NOMO-1 treated with dmso at 0.1 percent for 144 hours (cell line): Measurements from ENCODE around the gene DLGAP1.
A peak's percentile ranks its signal among the peaks of the same experiment; 100 is the strongest.

Source experiments
- DNase-seq: peaks from one replicate; lab custom pipeline; 2025; ENCODE audit not compliant: unreplicated experiment; lab: John Stamatoyannopoulos, UW

DLGAP1 gene

DNA sequence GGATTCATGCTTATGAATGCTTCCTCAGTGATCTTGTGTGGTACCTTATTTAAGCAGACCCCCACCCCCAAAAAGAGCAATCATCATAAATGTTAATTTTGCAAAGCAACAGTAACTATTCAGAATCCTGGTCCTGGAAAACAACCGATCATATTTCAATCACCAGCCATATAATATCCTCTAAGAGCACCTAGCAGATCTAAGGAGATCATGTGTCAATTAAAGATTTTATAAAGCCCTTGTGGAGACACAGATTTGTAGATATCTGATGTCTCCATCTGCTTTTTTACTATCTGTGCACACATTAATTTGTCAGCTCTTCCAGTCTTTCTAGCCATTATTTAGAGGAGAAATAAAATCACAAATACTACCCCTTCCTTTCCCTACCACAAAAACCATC is 581.4 kb downstream of the DLGAP1 start:
- no peak for DNase-seq

DNA sequence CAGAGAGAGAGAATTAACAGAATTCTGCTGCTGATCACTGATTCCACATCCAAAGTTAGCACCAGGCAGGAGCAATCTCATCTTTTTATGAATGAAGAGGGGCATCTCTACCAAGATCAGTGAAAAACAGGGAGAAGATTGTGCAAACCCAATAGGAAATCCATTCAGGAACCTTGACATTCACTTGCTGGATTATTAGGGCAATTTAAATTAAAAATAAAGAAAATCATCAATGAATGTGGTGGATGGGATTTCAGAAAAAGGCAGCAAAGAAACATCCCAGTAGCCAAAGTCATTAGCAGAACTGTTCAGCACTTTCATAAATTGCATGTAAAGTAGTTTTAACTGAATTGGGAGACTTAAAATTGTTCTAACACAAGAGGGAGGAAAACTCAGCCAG is 581.9 kb downstream of the DLGAP1 start:
- DNase-seq, result no peak

DNA sequence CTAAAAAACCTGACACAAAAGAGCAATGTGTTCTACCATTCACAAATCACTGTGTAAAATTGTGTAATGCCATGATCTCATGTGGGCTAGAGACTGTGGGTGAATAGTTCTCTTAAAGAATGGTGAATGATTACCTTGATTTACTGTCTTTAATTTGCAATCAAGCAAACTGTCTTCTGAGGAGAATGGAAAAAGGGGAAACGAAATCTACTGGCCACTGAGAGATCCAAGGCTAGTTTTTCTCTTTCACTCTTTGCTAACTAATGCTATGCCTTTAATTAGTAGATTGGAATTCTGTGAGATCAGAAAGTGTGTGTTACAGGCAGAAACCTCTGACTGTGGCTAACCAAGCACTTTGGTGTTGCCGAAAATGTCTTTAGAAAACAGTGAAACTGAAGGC is 582.5 kb downstream of the DLGAP1 start:
- peak; percentile 72 for DNase-seq

DNA sequence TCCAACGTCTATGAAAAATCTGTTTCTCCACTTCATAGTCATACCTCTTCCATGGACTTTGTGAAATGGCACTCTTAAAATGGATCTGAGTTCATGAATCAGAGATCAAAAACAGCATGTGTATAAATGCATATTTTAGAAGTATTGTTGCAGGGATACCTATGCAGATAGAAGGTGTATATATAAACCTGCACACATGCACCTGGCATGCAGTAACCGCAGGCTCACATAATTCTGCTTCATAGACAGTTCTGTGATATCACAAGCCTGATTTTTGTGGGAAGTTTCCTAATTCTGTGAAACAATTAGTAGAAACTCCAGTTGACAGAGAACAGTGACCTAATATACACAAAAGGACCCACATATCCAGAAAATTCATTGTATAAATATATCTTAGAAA is 583.4 kb downstream of the DLGAP1 start:
- DNase-seq, result no peak

DNA sequence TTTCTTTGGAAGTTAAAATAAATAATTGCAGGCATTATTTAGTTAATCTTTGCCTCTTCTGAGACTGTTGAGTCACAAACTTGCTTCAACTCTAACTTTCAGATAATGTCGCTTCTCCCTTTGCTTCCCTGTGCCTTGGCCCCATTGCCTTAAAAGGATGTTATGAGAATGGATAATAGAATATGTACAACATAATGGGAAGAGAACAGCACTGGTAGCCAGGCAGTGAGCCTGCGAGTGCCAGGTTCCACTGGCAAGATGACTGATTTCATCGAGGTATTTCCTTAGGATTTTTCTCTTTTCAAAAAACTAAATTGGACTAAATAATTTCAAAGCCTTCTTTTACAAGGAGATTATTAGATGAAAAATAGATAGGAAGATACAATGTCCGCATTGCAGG is 584.2 kb downstream of the DLGAP1 start:
- no peak for DNase-seq

DNA sequence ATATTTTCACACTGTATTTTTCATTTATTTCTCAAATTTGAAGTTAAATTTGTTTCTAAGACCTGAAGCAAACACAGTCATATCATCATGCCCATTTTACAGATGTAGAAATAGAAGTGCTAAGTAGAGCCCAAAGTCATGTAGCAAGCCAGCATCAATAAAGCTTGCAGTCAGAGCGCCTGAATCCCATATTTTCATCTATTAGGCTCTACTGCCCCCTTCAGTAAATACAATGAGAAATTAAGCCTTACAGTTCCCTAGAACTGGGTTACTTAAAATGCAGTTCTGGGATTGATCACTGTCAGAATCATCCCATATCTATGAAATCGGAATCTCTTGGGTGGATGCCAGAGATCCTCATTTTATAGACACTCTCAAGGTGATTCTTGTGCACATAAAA is 585.3 kb downstream of the DLGAP1 start:
- DNase-seq, result peak; percentile 30

DNA sequence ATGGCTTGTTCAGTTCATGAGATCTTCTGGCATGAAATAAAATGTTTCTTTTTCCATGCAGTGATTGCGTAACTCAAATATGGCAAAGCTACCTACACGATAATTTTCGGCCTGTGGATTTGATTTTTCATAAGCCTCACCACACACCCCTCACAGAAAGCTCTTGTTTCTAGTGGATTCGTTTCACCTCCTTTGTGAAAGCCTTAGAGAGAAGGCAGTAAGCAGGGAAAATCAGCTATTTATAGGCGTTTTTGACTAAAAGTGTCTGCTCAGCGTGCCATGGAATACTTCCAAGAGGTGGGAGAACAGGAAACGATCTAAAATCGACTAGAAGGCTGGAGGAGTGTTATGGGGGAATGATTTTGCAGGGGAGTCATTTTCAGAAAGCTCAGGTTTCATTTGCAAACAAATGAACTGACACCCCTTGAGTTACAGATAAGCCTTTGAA is 587.2 kb downstream of the DLGAP1 start:
- no peak for DNase-seq

DNA sequence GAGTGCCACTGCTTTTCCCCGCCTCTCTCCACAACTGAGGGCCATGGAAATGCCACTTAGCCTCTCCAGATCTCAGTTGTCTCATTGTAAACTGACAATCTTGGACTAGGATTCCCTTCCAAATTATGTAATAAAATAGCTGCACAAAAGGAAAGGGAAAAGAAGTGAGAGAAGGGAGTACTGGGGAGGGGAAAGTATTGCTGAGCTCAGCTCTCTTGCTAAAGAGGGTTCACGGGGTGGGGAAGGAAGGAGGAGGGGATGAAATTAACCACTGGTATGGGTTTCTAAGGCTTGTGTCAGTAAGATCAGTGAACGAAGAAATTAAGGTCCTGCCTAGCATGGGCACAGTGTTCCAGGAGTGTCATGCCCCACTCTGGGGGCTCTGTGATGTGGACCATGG is 587.9 kb downstream of the DLGAP1 start:
- DNase-seq, result no peak

DNA sequence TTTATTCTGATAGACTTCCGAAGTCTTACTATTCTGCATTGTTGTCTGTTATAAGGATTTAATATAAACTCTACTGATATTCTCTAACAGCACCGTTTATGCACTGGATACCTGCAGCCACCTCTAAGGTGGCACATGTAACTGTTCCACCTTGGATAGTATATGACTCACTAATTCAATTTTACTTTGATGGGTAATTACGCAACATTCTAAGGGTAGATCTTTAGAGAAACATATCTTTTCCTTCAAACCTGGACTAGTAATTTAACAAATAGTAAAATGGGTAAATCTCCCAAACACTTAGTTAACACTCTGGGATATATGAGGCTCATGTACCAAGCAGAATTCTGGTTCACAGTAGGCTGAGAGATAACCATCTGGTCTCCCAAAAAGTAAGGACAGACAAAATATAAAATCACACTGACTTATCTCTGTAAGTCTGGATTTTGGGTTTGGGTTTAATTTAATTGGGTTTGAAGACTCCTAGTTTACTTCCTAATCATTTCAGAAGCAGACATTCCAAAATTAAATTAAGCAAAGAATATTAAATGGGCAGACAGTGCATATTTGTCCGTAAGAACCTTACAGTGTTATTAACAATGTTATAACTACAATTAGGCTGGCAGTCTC is 590.3 kb downstream of the DLGAP1 start:
- no peak for DNase-seq

DNA sequence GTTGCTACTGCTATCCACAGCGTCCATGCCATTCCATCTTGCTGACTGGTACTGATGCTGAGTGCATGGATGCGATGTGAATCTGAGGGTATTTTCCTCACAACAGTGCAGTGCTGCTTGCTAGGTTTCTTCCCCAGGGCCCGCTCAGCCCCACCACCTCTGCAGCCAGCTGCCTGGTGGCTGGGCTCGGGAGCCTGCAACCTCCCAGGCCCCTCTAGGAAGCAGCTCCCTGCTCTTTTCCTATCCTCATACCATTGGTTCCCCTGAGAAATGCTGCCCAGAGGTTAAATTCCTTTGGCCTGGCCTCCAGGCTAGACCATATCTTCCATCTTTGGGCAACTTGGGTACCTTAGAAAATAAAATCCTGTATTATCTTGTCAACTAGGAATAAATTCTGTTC is 591.5 kb downstream of the DLGAP1 start:
- no peak for DNase-seq

DNA sequence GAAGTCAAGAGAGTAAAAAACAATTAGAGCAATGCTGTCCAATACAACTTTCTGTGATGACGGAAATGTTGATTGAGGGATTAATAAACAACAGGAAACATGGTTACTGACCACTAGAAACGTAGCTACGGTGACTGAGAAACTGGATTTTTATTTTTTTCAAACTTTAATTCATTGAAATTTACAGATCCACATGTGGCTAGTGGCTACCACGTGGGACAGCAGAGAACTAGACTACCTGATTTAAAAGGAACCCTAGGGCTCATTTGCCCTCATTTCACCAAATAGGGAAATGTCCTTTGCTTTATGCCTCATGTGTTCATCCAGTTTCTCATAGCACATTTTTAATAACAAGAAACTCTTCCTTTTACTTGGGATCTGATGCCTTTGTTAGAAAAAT is 592.1 kb downstream of the DLGAP1 start:
- no peak for DNase-seq

DNA sequence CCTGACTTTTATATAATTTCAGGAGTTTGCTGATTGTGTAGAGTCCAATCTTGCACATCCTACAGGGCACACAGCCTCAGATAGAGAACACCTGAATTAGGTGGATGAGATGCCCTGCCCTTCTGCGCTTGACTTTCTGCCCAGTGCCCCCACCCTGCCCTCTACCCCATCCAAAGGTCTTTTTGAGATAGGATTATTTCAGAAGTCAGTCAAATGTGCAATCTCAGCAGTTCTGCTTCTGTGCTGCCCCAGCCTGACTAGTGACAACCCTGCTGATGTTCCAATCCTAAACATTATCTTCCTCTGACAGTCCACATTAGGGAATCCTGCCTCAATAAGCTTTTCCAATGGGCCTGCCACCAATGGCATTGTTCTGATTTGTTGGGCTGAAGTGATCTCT is 593.6 kb downstream of the DLGAP1 start:
- no peak for DNase-seq

DNA sequence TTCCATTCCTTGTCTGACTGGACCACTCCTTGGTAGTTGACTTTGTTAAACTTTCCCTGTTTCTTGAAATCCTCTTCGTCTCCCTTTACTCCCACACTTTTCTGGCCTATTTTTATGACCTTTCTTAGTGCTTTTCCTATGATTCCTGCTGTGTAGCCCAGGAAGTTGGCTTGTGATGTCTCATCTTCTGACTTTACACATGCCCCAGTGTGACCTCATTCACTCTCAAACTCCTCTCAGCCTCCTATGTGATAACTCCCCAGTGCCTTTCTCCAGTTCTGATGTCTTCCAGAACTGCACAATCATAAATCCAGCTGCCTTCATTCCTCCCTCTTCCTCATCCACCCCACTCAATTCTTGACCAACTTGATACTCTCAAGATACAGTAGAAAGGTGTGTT is 597.6 kb downstream of the DLGAP1 start:
- DNase-seq, result no peak

DNA sequence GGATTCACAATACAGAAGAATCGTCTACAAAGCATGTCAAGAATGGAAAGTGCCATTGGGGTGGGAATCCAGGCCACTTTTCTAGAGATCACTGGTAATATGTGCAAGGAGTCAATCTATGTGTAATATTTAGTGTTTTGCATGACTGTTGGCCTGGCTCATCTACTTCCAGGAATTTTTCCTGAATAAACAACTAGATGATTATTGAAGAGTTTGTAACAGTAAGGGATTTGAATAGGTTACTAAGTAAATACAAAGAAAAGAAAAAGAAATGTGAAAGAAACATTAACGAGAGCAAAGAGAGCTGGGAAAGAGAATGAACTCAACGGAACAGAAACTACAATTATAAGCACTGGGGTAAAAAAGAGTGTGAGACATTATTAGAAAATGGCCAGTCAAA is 599.1 kb downstream of the DLGAP1 start:
- no peak for DNase-seq

DNA sequence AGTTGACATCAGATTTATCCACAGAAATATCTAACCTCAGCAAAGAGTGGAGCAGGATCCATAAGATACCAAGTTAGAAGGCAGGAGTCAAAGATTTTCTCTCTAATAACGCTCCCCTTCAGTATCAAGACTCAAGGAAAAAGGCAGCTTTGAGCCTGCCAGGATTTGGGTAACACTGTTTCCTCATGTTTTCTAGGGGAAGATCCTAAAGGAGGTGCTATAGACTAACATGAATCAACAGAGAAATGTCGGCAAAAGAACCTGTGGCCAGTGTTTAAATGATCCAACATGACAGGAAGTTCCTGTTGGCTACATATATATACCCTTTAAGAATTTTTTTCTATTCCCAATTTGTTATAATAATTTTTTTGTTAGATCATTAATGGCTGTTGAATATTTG is 602.8 kb downstream of the DLGAP1 start:
- DNase-seq, result no peak

DNA sequence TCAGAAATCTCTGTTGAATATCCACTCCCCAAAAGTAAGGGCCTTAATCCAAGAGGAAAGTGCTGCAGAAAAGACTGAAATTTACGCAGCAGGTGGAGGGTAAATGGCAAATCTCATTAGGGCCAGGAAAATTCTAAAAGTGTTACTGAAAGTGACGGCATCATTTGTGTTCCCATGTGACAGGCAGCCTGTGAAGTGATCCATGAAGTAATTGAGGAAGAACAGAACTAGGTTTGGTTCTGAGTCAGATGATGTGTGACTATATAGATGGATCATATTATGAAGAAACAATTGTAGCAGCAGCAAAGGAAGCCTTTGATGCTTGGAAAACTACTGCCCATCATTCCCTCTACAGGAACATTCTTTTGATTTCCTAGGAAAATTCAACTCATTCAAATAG is 603.9 kb downstream of the DLGAP1 start:
- DNase-seq, result no peak

DNA sequence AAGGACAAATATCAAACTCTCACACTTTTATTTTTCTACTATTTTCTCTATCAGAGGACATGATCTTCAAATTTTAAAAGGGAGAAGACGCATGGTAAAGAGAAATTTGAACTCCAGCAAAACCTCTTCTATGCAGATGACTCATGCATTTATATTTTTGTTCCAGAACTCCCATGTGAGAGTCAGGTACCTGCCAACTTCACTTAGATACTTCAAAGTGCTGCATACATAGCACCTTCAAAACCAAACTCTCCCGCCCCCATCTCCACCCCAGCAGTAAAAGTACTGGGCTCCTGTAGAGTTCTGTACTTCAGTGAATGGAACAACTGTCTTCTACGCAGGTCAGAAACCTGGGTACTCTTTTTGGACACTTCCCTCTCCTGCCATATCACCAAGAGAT is 606.8 kb downstream of the DLGAP1 start:
- no peak for DNase-seq

DNA sequence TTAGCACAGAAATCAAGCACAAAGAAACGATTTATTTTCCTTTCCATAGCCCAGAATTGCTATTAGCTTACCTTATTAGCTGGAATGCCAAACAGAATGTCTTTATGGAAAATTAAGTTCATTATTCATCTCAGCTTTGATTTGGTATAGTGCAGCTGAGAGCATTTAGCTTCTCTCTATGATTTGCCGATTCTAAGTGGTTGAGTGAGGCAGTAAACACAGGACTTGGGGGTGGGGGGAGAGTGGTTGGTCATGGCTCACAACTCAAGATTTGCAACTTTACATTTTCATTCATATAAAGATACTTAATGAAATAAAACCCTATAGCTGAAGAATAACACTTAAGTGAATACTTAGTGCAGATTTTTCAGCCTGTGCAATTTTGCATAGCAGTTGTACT is 609.9 kb downstream of the DLGAP1 start:
- DNase-seq, result no peak

DNA sequence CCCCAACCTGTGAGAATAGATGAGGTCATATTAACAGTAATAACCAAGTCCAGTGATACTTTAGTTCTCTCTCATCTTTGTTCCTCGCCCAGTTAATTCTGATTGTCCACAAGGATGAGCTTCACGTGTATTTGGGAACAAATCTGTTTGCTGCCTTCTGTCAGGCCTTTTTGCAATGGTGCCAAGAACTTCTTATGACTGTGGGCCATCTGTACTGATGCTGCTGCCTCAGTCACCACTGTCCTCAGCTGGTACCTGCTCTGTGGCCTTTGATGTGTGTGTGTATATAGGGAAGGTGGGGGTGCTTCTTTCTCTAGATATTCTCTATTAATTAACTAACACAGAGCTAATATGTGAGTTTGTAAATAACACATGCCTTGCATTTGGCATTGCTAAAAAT is 612.3 kb downstream of the DLGAP1 start:
- no peak for DNase-seq

DNA sequence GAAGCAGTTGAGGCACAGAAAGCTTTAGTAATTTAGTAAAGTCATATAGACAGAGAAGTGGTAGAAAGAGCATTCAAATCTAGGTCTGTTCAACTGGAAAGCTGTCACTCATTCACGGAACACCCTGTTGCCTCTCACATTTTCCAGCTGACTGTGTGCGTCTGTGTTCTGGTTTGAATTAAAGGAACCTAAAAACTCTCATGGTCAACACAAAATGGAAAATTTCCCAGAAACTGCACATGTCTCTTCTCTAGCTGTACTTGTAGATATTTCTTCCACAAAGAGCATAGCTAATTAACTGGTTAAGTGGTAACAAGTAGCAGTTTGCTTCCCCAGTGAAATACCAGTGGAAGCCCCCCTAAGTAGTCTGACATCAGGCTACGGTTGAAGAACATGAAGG is 614.3 kb downstream of the DLGAP1 start:
- no peak for DNase-seq

DNA sequence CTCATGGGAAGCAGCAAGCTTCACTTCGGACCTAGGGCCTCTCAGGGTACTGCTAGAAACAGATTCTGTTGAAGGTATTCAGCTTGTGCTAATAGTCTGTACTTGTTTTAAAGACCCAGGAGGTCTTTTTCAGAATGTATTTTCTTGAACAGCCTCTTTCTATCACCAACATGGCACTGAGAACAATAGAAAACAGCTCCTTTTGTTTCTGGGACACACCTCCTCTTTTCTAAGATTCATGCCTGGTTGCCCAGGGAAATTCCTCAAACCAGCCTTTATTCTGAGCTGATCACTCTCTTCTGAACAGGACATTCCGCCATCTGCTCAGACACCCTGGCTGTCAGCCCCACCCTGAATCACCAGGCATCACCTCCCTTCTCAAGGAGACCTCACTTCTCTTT is 615.5 kb downstream of the DLGAP1 start:
- DNase-seq, result no peak

DNA sequence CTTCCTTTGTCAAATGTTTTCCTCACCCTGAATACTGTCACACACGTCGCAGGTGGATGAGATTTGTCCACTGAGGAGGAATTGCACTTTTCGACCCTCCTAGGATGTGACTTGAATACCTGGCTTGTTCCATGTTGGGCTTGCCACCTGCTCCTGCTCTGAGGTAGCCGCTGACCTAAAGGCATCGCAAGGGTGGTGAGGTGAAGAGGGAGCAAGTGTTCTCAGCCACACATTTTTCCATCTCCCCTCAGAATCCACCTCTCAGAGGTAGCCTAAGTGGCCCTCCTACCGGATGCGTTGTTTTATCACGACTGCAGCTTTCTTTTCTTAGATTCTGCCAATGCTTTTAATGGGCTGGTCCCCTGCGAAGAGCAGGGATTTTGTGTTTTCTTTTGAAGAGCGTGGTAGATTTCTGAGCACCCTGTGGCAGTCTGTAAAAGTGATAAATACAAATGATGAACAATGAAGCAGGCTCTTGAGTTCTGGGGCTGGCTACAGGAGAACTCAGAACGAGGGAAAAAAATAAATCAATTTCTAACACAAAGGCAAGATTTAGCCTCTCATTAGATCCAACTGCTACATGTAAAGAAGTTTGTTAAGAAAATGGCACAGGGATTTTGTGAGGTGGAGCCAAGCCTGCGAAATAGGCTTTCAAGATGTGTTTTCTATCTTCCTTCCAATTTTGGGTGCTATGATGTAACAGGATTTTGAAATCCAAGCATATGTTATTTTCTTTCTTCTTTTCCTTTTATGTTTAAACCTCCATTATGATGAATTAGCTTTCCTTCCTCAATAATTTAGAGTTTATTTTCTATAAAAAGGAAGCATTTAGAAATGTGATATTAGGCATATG is 618.4 kb downstream of the DLGAP1 start:
- no peak for DNase-seq
